H1 (cell line): ENCODE data around the gene CLEC7A. TPM values are rescaled to one million over a fixed set of nuclear protein-coding genes. Genes with fewer than 3 reads are reported as not detected.

Source experiments
- CTCF ChIA-PET: fragments of 300-600 bp; sonication (Branson Sonifier 250); formaldehyde crosslinking; loops from one replicate; lab custom pipeline; 2021; ENCODE audit not compliant: partially characterized antibody; lab: Charles Lee
- POLR2A ChIA-PET: fragments of 300-600 bp; sonication (Branson Sonifier 250); formaldehyde crosslinking; loops from one replicate; lab custom pipeline; 2021; ENCODE audit warnings: inconsistent platforms; ENCODE audit not compliant: partially characterized antibody; lab: Charles Lee
- DNase-seq, 2 experiments: peaks; one replicate each; pipeline versions ENCODE4 v3.0.0 to v3.0.0-alpha.2; 2010 to 2022; ENCODE audit warnings: low spot score in 2 of 2, low read depth in 1 of 2, mixed read lengths in 1 of 2
- FAIRE-seq: peaks from 2 replicates; lab custom pipeline; 2011; peaks lifted over from hg19 to GRCh38; lab: Jason Lieb, UNC
- H2AFZ ChIP-seq: 2 replicates; pipeline ENCODE4 v1.8.1; 2012; ENCODE audit warnings: low read length, inconsistent platforms
- H2AK5ac ChIP-seq: 2 replicates; pipeline ENCODE4 v1.6.1; 2013; ENCODE audit warnings: low read depth, low read length
- H2BK120ac ChIP-seq: replicated peaks from 2 replicates; pipeline ENCODE3; 2013; ENCODE audit warnings: low read depth, low read length, inconsistent platforms
- H2BK12ac ChIP-seq: 2 replicates; pipeline ENCODE4 v1.6.1; 2013; ENCODE audit warnings: low read depth, low read length
- H2BK15ac ChIP-seq: 2 replicates; pipeline ENCODE4 v1.6.1; 2013; ENCODE audit warnings: low read length
- H2BK20ac ChIP-seq: 2 replicates; pipeline ENCODE4 v1.6.1; 2013; ENCODE audit warnings: low read length
- H2BK5ac ChIP-seq: 2 replicates; pipeline ENCODE4 v1.6.1; 2013; ENCODE audit warnings: low read depth, low read length
- H3K14ac ChIP-seq: 2 replicates; pipeline ENCODE4 v1.6.1; 2013; ENCODE audit warnings: inconsistent platforms; ENCODE audit not compliant: insufficient read length
- H3K18ac ChIP-seq: 2 replicates; pipeline ENCODE4 v1.6.1; 2013; ENCODE audit warnings: low read length; ENCODE audit errors: extremely low read depth
- H3K23ac ChIP-seq: 2 replicates; pipeline ENCODE4 v1.6.1; 2013; ENCODE audit warnings: inconsistent platforms; ENCODE audit not compliant: insufficient read length
- H3K23me2 ChIP-seq: 2 replicates; pipeline ENCODE4 v1.6.1; 2013; ENCODE audit warnings: low read depth, low read length
- H3K27ac ChIP-seq: 2 replicates; pipeline ENCODE4 v1.6.1; 2011; ENCODE audit warnings: low read depth, low read length, inconsistent platforms
- H3K27me3 ChIP-seq, 4 experiments: replicated peaks in 1 of 4; 1 replicate in 1 of 4; 2 replicates in 3 of 4; pipeline versions ENCODE4 v1.6.1 to v1.8.1; 2011 to 2013; ENCODE audit warnings: low read length in 3 of 4, mild to moderate bottlenecking in 3 of 4, inconsistent platforms in 2 of 4, mixed read lengths in 2 of 4, moderate library complexity in 1 of 4; ENCODE audit not compliant: control insufficient read depth in 3 of 4, insufficient read depth in 3 of 4; ENCODE audit errors: extremely low read depth in 1 of 4
- H3K36me3 ChIP-seq, 4 experiments: 2 replicates each; pipeline versions ENCODE4 v1.6.1 to v1.8.1; 2011 to 2013; ENCODE audit warnings: mild to moderate bottlenecking in 4 of 4, low read length in 3 of 4, moderate library complexity in 2 of 4, control low read depth in 1 of 4, inconsistent platforms in 1 of 4; ENCODE audit not compliant: insufficient read depth in 4 of 4, control insufficient read depth in 2 of 4
- H3K4ac ChIP-seq: replicated peaks from 2 replicates; pipeline ENCODE3; 2013; ENCODE audit warnings: low read length, low read depth, mixed read lengths, inconsistent platforms; ENCODE audit not compliant: insufficient read length
- H3K4me1 ChIP-seq, 4 experiments: replicated peaks in 1 of 4; 1 replicate in 1 of 4; 2 replicates in 3 of 4; pipeline versions ENCODE4 v1.6.1 to v1.8.1; 2011 to 2013; ENCODE audit warnings: low read length in 3 of 4, inconsistent platforms in 2 of 4, mixed read lengths in 1 of 4; ENCODE audit not compliant: insufficient read depth in 4 of 4, control insufficient read depth in 3 of 4
- H3K4me2 ChIP-seq, 2 experiments: 2 replicates each; pipeline versions ENCODE4 v1.6.1 to v1.8.1; 2011 to 2013; ENCODE audit warnings: low read depth in 2 of 2, low read length in 2 of 2, control low read depth in 1 of 2, inconsistent platforms in 1 of 2, mild to moderate bottlenecking in 1 of 2; ENCODE audit not compliant: insufficient read depth in 1 of 2
- H3K4me3 ChIP-seq, 4 experiments: fragments of 200-600, 300-600 bp in 1 of 4; sonication (generic), shearing (Covaris generic), sonication (Bioruptor Twin) in 1 of 4; 2 replicates each; pipeline versions ENCODE4 v1.5.1 to v1.8.1; 2011 to 2016; ENCODE audit warnings: low read length in 4 of 4, low read depth in 3 of 4, control low read depth in 2 of 4, inconsistent platforms in 2 of 4, mild to moderate bottlenecking in 2 of 4, mixed read lengths in 1 of 4, moderate library complexity in 1 of 4; ENCODE audit not compliant: insufficient read depth in 2 of 4; ENCODE audit errors: extremely low read depth in 1 of 4
- H3K56ac ChIP-seq: replicated peaks from 2 replicates; pipeline ENCODE3; 2013; ENCODE audit warnings: low read depth, mild to moderate bottlenecking, mixed read lengths, low read length, inconsistent platforms; ENCODE audit not compliant: insufficient read length
- H3K79me1 ChIP-seq: 2 replicates; pipeline ENCODE4 v1.6.1; 2013; ENCODE audit warnings: low read depth, low read length, control low read depth
- H3K79me2 ChIP-seq, 2 experiments: 2 replicates each; pipeline versions ENCODE4 v1.6.1 to v1.8.1; 2012 to 2013; ENCODE audit warnings: low read length in 2 of 2, mild to moderate bottlenecking in 2 of 2, inconsistent platforms in 1 of 2; ENCODE audit not compliant: insufficient read depth in 2 of 2, control insufficient read depth in 1 of 2
- H3K9ac ChIP-seq, 4 experiments: replicated peaks in 1 of 4; 1 replicate in 1 of 4; 2 replicates in 3 of 4; pipeline versions ENCODE4 v1.6.1 to v1.8.1; 2011 to 2013; ENCODE audit warnings: low read depth in 3 of 4, low read length in 3 of 4, control low read depth in 2 of 4, mild to moderate bottlenecking in 2 of 4, moderate library complexity in 2 of 4, inconsistent platforms in 1 of 4; ENCODE audit errors: extremely low read depth in 1 of 4
- H3K9me3 ChIP-seq, 2 experiments: 2 replicates each; pipeline versions ENCODE4 v1.6.1 to v1.8.1; 2012 to 2013; ENCODE audit warnings: mild to moderate bottlenecking in 2 of 2, moderate library complexity in 2 of 2, control low read depth in 1 of 2, inconsistent platforms in 1 of 2, low read depth in 1 of 2, low read length in 1 of 2, mixed read lengths in 1 of 2; ENCODE audit not compliant: insufficient read depth in 2 of 2
- H4K20me1 ChIP-seq, 2 experiments: replicated peaks in 1 of 2; 2 replicates each; pipeline versions ENCODE3 to v1.8.1; 2011 to 2013; ENCODE audit warnings: inconsistent platforms in 2 of 2, low read length in 2 of 2, mild to moderate bottlenecking in 1 of 2; ENCODE audit not compliant: insufficient read depth in 2 of 2, control insufficient read depth in 1 of 2
- H4K5ac ChIP-seq: 2 replicates; pipeline ENCODE4 v1.6.1; 2013; ENCODE audit warnings: low read length, low read depth, mixed read lengths, inconsistent platforms; ENCODE audit not compliant: insufficient read length
- H4K8ac ChIP-seq: 2 replicates; pipeline ENCODE4 v1.8.0; 2013; ENCODE audit warnings: mild to moderate bottlenecking, moderate library complexity, low read length, inconsistent platforms; ENCODE audit not compliant: insufficient read depth; ENCODE audit errors: extremely low read depth
- H4K91ac ChIP-seq: replicated peaks from 2 replicates; pipeline ENCODE3; 2013; ENCODE audit warnings: low read length, mixed read lengths, inconsistent platforms; ENCODE audit not compliant: insufficient read length
- CBX5 ChIP-seq: fragments of 300-800, 300-1000 bp; sonication (generic); IDR thresholded peaks from 2 replicates; pipeline ENCODE4 v1.7.1; 2016; ENCODE audit warnings: antibody characterized with exemption, low read length, low read depth
- CHD2 ChIP-seq: IDR thresholded peaks from 2 replicates; pipeline ENCODE4 v1.6.1; 2012; ENCODE audit warnings: low read length, improper control_type of control experiment
- GTF2F1 ChIP-seq: IDR thresholded peaks from 2 replicates; pipeline ENCODE4 v1.6.1; 2012; ENCODE audit warnings: low read depth, low read length, improper control_type of control experiment, borderline replicate concordance
- HDAC2 ChIP-seq, 2 experiments: fragments of 300-600 bp in 1 of 2; sonication (generic) in 1 of 2; IDR thresholded peaks; 2 replicates each; pipeline ENCODE4 v1.6.1; 2011 to 2012; ENCODE audit warnings: low read depth in 2 of 2, low read length in 2 of 2, mild to moderate bottlenecking in 2 of 2, moderate library complexity in 2 of 2, borderline replicate concordance in 1 of 2, inconsistent platforms in 1 of 2
- NRF1 ChIP-seq: IDR thresholded peaks from 2 replicates; pipeline ENCODE4 v1.6.1; 2011; ENCODE audit warnings: mild to moderate bottlenecking, low read depth, low read length, improper control_type of control experiment
- PHF8 ChIP-seq: fragments of 200-600 bp; sonication (generic); conservative IDR thresholded peaks from 2 replicates; pipeline ENCODE4 v1.7.1; 2012; ENCODE audit warnings: low read depth, mild to moderate bottlenecking, inconsistent platforms, low read length, moderate library complexity
- RBBP5 ChIP-seq: IDR thresholded peaks from 2 replicates; pipeline ENCODE4 v1.7.1; 2012; ENCODE audit warnings: low read depth, mild to moderate bottlenecking, inconsistent platforms, low read length, moderate library complexity, borderline replicate concordance
- RNF2 ChIP-seq: fragments of 200-900, 300-1000 bp; sonication (generic); IDR thresholded peaks from 2 replicates; pipeline ENCODE4 v1.7.1; 2016; ENCODE audit warnings: borderline replicate concordance, low read depth, mild to moderate bottlenecking, antibody characterized with exemption, low read length; ENCODE audit not compliant: poor library complexity, severe bottlenecking; ENCODE audit errors: missing control alignments
- TAF1 ChIP-seq: IDR thresholded peaks from 2 replicates; pipeline ENCODE4 v1.6.1; 2011; ENCODE audit warnings: mild to moderate bottlenecking, low read depth, low read length
- TAF7 ChIP-seq: optimal IDR thresholded peaks from 2 replicates; pipeline ENCODE3; 2011; ENCODE audit warnings: low read depth, mild to moderate bottlenecking, inconsistent platforms, low read length, moderate library complexity, borderline replicate concordance
- WGBS, 2 experiments: shearing (Covaris generic) in 1 of 2; methylation state at CpG; one replicate each; pipeline versions ENCODE4 v1.1.6 to v1.1.7; 2013 to 2015; ENCODE audit warnings: low lambda C conversion rate in 2 of 2, mixed read lengths in 2 of 2, inconsistent platforms in 1 of 2, low coverage in 1 of 2, missing lambda C conversion rate in 1 of 2; ENCODE audit not compliant: insufficient replicate concordance in 2 of 2, insufficient coverage in 1 of 2, insufficient read length in 1 of 2; ENCODE audit errors: extremely low coverage in 1 of 2, missing lambda C conversion rate in 1 of 2; 5-methylcytosine and 5-hydroxymethylcytosine counted together
- polyA plus RNA-seq, 7 experiments: library from polyadenylated mRNA; depleted of rRNA in 3 of 7; stranded (reverse) in 5 of 7; unstranded in 2 of 7; fragments of >200 nt in 5 of 7; fragments of 200-250 nt in 2 of 7; gene quantifications; 1 replicate in 5 of 7; 2 replicates in 1 of 7; 4 replicates in 1 of 7; pipeline versions ENCODE4 v1.2.1 to v1.2.3, GENCODE V29; 2011 to 2013; ENCODE audit warnings: missing spikeins in 2 of 7, mixed read lengths in 2 of 7
- total RNA-seq: library from RNA; stranded (reverse); fragmentation: NEBNext Ultra II Directional; extraction: Animal tissue kit (Norgen Biotek cat#: 25700); gene quantifications from 2 replicates; pipeline ENCODE4 v1.2.1, GENCODE V29; 2021
- TF ChIP-seq, protein P1 (sequence below): IDR thresholded peaks from 2 replicates; pipeline ENCODE4 v1.6.1; 2011; ENCODE audit warnings: low read depth, mild to moderate bottlenecking, low read length; ENCODE audit not compliant: insufficient read depth
- TF ChIP-seq, protein P2 (sequence below): IDR thresholded peaks from 2 replicates; pipeline ENCODE4 v1.6.1; 2012; ENCODE audit warnings: inconsistent platforms

Gene CLEC7A
- total and polyA plus RNA-seq, 2 of the 8 experiments (the other 6 are each of a cell fraction or from before 2014, with no cell fraction given) = 0.09 to 0.15 TPM

DNA sequence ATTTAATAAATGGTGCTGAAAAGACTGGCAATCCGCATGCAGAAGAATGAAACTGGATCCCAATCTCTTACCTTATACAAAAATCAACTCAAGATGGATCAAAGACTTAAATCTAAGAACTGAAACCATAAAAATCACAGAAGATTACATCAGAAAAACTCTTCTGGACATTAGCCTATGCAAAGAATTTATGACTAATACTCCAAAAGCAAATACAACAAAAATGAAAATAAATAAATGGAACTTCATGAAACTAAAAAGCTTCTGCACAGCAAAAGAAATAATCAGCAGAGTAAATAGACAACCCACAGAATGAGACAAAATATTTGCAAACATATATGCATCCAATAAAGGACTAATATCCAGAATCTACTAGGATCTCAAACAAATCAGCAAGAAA lies 16.9 kb downstream of the CLEC7A start:
- Histone ChIP-seq H3K9ac (no peak overlapping the region), H4K91ac (no peak overlapping the region), H3K23me2 (no peaks in the 10 kb centered on the region), H4K5ac (no peak overlapping the region), H2BK120ac (no peak overlapping the region), H3K4ac (no peak overlapping the region), H3K27me3 (no peaks in the 10 kb centered on the region), H3K4me1 (no peaks in the 10 kb centered on the region), H4K8ac (no peak overlapping the region), H3K4me2 (no peak overlapping the region), H3K27ac (no peak overlapping the region), H4K20me1 (no peaks in the 10 kb centered on the region), H3K79me1 (no peaks in the 10 kb centered on the region), H3K23ac (no peak overlapping the region), H3K4me3 (no peak overlapping the region), H3K36me3 (no peaks in the 10 kb centered on the region; a peak in 1 of 8 replicates), H2BK15ac (no peak overlapping the region), H3K9me3 (peaks cover 0 to 4% of the 10 kb centered on the region in 2 experiments; a peak in 1 of 4 replicates), H2AK5ac (no peak overlapping the region), H2BK12ac (no peak overlapping the region), H3K56ac (no peak overlapping the region), H3K79me2 (no peaks in the 10 kb centered on the region), H3K18ac (no peak overlapping the region), H3K14ac (no peak overlapping the region), H2AFZ (no peak overlapping the region), H2BK5ac (no peak overlapping the region), H2BK20ac (no peak overlapping the region)
- no peak for DNase-seq
- POLR2A ChIA-PET = no interaction called here
- WGBS, 2 experiments = 94% methylated on average over 1 of the region's 1 CpG; no CpG with 5 or more reads in 1 of the 2 experiments
- no peak for FAIRE-seq
- TF ChIP-seq HDAC2 (IDR thresholded peaks at IDR 0.05; ENCODE audit: borderline replicate concordance in 1 of 2, low read depth in 2 of 2, low read length in 2 of 2) (no peak), RNF2 (no peak), CHD2 (no peak), NRF1 (no peak), GTF2F1 (no peak), PHF8 (no peak), RBBP5 (no peak), TAF1 (no peak), TAF7 (no peak), CBX5 (no peak)
- TF ChIP-seq, protein P1, sequence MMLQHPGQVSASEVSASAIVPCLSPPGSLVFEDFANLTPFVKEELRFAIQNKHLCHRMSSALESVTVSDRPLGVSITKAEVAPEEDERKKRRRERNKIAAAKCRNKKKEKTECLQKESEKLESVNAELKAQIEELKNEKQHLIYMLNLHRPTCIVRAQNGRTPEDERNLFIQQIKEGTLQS = no peak
- TF ChIP-seq, protein P2, sequence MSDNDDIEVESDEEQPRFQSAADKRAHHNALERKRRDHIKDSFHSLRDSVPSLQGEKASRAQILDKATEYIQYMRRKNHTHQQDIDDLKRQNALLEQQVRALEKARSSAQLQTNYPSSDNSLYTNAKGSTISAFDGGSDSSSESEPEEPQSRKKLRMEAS = no peak
- CTCF ChIA-PET = no interaction called here
